GM12878 (cell line): ENCODE data around the gene TMEM150C. TPM values are rescaled to one million over a fixed set of nuclear protein-coding genes. Genes with fewer than 3 reads are reported as not detected.

Source experiments
- ATAC-seq: fragments of 200-7000 bp; cut with Tn5 transposase; 3 replicates; pipeline ENCODE4 v1.9.1; 2020; ENCODE audit warnings: mild to moderate bottlenecking, moderate library complexity
- BruUV-seq: library from RNA; stranded (reverse); fragments of 400-500 nt; replicated peaks from 2 replicates; lab custom pipeline; 2021; lab: Mats Ljungman, UMichigan
- CTCF ChIA-PET: fragments of 300-600 bp; sonication (Branson Sonifier 250); formaldehyde crosslinking; extraction: SDS; loops from one replicate; lab custom pipeline; 2021; ENCODE audit warnings: inconsistent platforms; lab: Yijun Ruan, JAX
- POLR2A ChIA-PET: fragments of 350-600 bp; formaldehyde crosslinking; extraction: SDS; loops from one replicate; lab custom pipeline; 2021; ENCODE audit warnings: inconsistent platforms; lab: Charles Lee
- RAD21 ChIA-PET: fragments of 300-600 bp; sonication (Branson Sonifier 250); formaldehyde crosslinking; loops from one replicate; lab custom pipeline; 2023; ENCODE audit warnings: antibody characterized with exemption; ENCODE audit not compliant: unreplicated experiment; lab: Charles Lee
- SMC1A ChIA-PET: fragments of 300-600 bp; sonication (Branson Sonifier 250); formaldehyde crosslinking; loops from one replicate; lab custom pipeline; 2023; ENCODE audit not compliant: unreplicated experiment, uncharacterized antibody; lab: Charles Lee
- DNase-seq: peaks from one replicate; pipeline ENCODE4 v3.0.0-alpha.2; 2011; ENCODE audit warnings: low read depth, low spot score
- FAIRE-seq: peaks from 3 replicates; lab custom pipeline; 2011; peaks lifted over from hg19 to GRCh38; lab: Jason Lieb, UNC
- H2AFZ ChIP-seq: 2 replicates; pipeline ENCODE4 v1.6.0; 2011; ENCODE audit warnings: low read depth, low read length, control low read depth; ENCODE audit not compliant: control insufficient read depth
- H3K27ac ChIP-seq: 2 replicates; pipeline ENCODE4 v1.5.1; 2011; ENCODE audit warnings: control low read depth; ENCODE audit not compliant: control insufficient read depth, insufficient read depth
- H3K27me3 ChIP-seq, 2 experiments: replicated peaks in 1 of 2; 2 replicates each; pipeline versions ENCODE4 v1.6.0 to v1.6.1; 2011; ENCODE audit warnings: low read length in 1 of 2; ENCODE audit not compliant: control insufficient read depth in 2 of 2, insufficient read depth in 2 of 2
- H3K36me3 ChIP-seq, 2 experiments: 2 replicates each; pipeline ENCODE4 v1.5.1; 2011; ENCODE audit warnings: low read length in 1 of 2; ENCODE audit not compliant: control insufficient read depth in 2 of 2, insufficient read depth in 2 of 2
- H3K4me1 ChIP-seq: 2 replicates; pipeline ENCODE4 v1.6.1; 2011; ENCODE audit warnings: mild to moderate bottlenecking, low read length, moderate library complexity, mixed read lengths; ENCODE audit not compliant: control insufficient read depth, insufficient read depth
- H3K4me2 ChIP-seq: 2 replicates; pipeline ENCODE4 v1.6.0; 2011; ENCODE audit warnings: control low read depth; ENCODE audit not compliant: control insufficient read depth, insufficient read depth
- H3K4me3 ChIP-seq: fragments of 200-600 bp; sonication (generic); 2 replicates; pipeline ENCODE4 v1.5.1; 2016
- H3K79me2 ChIP-seq: 2 replicates; pipeline ENCODE4 v1.6.0; 2011; ENCODE audit warnings: low read length; ENCODE audit not compliant: control insufficient read depth, insufficient read depth
- H3K9ac ChIP-seq: 2 replicates; pipeline ENCODE4 v1.8.0; 2011; ENCODE audit warnings: low read length, control low read depth, mixed read lengths; ENCODE audit not compliant: control insufficient read depth, insufficient read depth
- H3K9me3 ChIP-seq: replicated peaks from 3 replicates; pipeline ENCODE4 v1.5.1; 2011; ENCODE audit warnings: mild to moderate bottlenecking, low read length; ENCODE audit not compliant: control insufficient read depth, insufficient read depth
- H4K20me1 ChIP-seq: 2 replicates; pipeline ENCODE4 v1.6.0; 2011; ENCODE audit not compliant: control insufficient read depth, insufficient read depth
- BMI1 ChIP-seq: fragments of 450-650 bp; IDR thresholded peaks from 2 replicates; pipeline ENCODE4 v1.6.1; 2016; ENCODE audit warnings: mild to moderate bottlenecking, moderate library complexity, borderline replicate concordance
- GABPA ChIP-seq: IDR thresholded peaks from 2 replicates; pipeline ENCODE4 v1.6.1; 2014; ENCODE audit warnings: antibody characterized with exemption, low read depth, mild to moderate bottlenecking, inconsistent platforms
- HDGF ChIP-seq: fragments of 450-650 bp; IDR thresholded peaks from 2 replicates; pipeline ENCODE4 v1.6.1; 2016; ENCODE audit warnings: antibody characterized with exemption
- JUND ChIP-seq: IDR thresholded peaks from 2 replicates; pipeline ENCODE4 v1.6.1; 2012; ENCODE audit warnings: low read depth, mild to moderate bottlenecking, low read length, improper control_type of control experiment, moderate library complexity
- KLF5 ChIP-seq: fragments of 450-650 bp; IDR thresholded peaks from 2 replicates; pipeline ENCODE4 v1.6.1; 2014; ENCODE audit warnings: mild to moderate bottlenecking; ENCODE audit not compliant: partially characterized antibody
- NR2C1 ChIP-seq: fragments of 450-650 bp; IDR thresholded peaks from 2 replicates; pipeline ENCODE4 v1.6.1; 2017; ENCODE audit warnings: antibody characterized with exemption, mild to moderate bottlenecking, moderate library complexity
- NR2F1 ChIP-seq: fragments of 450-650 bp; conservative IDR thresholded peaks from 2 replicates; pipeline ENCODE4 v1.6.1; 2017; ENCODE audit warnings: mild to moderate bottlenecking
- NRF1 ChIP-seq: conservative IDR thresholded peaks from 2 replicates; pipeline ENCODE4 v1.6.1; 2011; ENCODE audit warnings: mild to moderate bottlenecking, low read depth, low read length, improper control_type of control experiment
- PAX8 ChIP-seq: fragments of 450-650 bp; IDR thresholded peaks from 2 replicates; pipeline ENCODE4 v1.6.1; 2017; ENCODE audit warnings: mild to moderate bottlenecking, moderate library complexity
- POU2F2 ChIP-seq: IDR thresholded peaks from 3 replicates; pipeline ENCODE4 v1.6.1; 2011; ENCODE audit warnings: low read depth, mild to moderate bottlenecking, low read length, borderline replicate concordance
- RAD51 ChIP-seq: fragments of 450-650 bp; IDR thresholded peaks from 2 replicates; pipeline ENCODE4 v1.6.1; 2016; ENCODE audit warnings: moderate library complexity, mild to moderate bottlenecking, inconsistent platforms
- SIX5 ChIP-seq: IDR thresholded peaks from 2 replicates; pipeline ENCODE4 v1.6.1; 2011; ENCODE audit warnings: mild to moderate bottlenecking, low read depth, low read length, moderate library complexity; ENCODE audit not compliant: severe bottlenecking
- SPI1 ChIP-seq: IDR thresholded peaks from 2 replicates; pipeline ENCODE4 v1.6.1; 2011; ENCODE audit warnings: low read depth, mild to moderate bottlenecking, low read length, moderate library complexity, borderline replicate concordance; ENCODE audit not compliant: insufficient read depth
- STAT1 ChIP-seq: fragments of 450-650 bp; conservative IDR thresholded peaks from 2 replicates; pipeline ENCODE4 v1.6.1; 2014; ENCODE audit warnings: antibody characterized with exemption, mild to moderate bottlenecking
- TCF3 ChIP-seq: IDR thresholded peaks from 2 replicates; pipeline ENCODE4 v1.6.1; 2012; ENCODE audit warnings: low read depth, mild to moderate bottlenecking, low read length, borderline replicate concordance; ENCODE audit not compliant: insufficient read depth
- ZNF217 ChIP-seq: fragments of 450-650 bp; IDR thresholded peaks from 2 replicates; pipeline ENCODE4 v1.6.1; 2017; ENCODE audit warnings: antibody characterized with exemption, mild to moderate bottlenecking
- ZNF274 ChIP-seq: IDR thresholded peaks from one replicate; pipeline ENCODE4 v1.8.0; 2011; ENCODE audit not compliant: insufficient read length, insufficient read depth
- ZSCAN29 ChIP-seq: fragments of 450-650 bp; IDR thresholded peaks from 2 replicates; pipeline ENCODE4 v1.6.1; 2017; ENCODE audit warnings: mild to moderate bottlenecking, moderate library complexity
- WGBS: methylation state at CpG from one replicate; pipeline ENCODE4 v1.1.6; 2016; ENCODE audit warnings: low lambda C conversion rate; ENCODE audit not compliant: insufficient replicate concordance, insufficient coverage; ENCODE audit errors: missing lambda C conversion rate; 5-methylcytosine and 5-hydroxymethylcytosine counted together
- in situ Hi-C: fragments of 300-500 bp; cut with MboI; formaldehyde crosslinking; loops from 9 replicates; pipeline ENCODE4 v1.14.3; 2018; ENCODE audit warnings: mixed read lengths
- intact Hi-C: fragments of 100-400 bp; cut with micrococcal nuclease; formaldehyde crosslinking; loops from one replicate; pipeline ENCODE4 v1.14.2; 2022; ENCODE audit not compliant: unreplicated experiment
- polyA plus RNA-seq, 11 experiments: library from polyadenylated mRNA; depleted of rRNA in 4 of 11; unstranded in 6 of 11; stranded (reverse) in 5 of 11; fragments of >200 nt; fragmentation: Nextera tagmentation in 4 of 11; fragmentation: Illumina TruSeq in 1 of 11; extraction: Ambion mirVana in 4 of 11; extraction: Trizol in 1 of 11; gene quantifications; 1 replicate in 1 of 11; 2 replicates in 10 of 11; pipeline versions ENCODE4 v1.2.1 to v1.2.3, GENCODE V29; 2011 to 2016; ENCODE audit warnings: inconsistent platforms in 2 of 11, missing spikeins in 2 of 11, low read depth in 1 of 11
- total RNA-seq, 4 experiments: library from RNA; depleted of rRNA in 3 of 4; stranded (reverse); fragments of >200 nt in 3 of 4; fragmentation: Illumina TruSeq in 1 of 4; extraction: Trizol in 1 of 4; gene quantifications; 2 replicates each; pipeline versions ENCODE4 v1.2.1 to v1.2.3, GENCODE V29; 2013 to 2021
- TF ChIP-seq, protein P1 (sequence below): fragments of 450-650 bp; IDR thresholded peaks from 2 replicates; pipeline ENCODE4 v1.6.1; 2017; ENCODE audit warnings: antibody characterized with exemption, mild to moderate bottlenecking, moderate library complexity

Gene TMEM150C
- total and polyA plus RNA-seq, 10 of the 15 experiments (the other 5 are each of a cell fraction or from before 2014, with no cell fraction given), result 0.04 to 0.78 (median 0.13) TPM; not detected in 2

DNA sequence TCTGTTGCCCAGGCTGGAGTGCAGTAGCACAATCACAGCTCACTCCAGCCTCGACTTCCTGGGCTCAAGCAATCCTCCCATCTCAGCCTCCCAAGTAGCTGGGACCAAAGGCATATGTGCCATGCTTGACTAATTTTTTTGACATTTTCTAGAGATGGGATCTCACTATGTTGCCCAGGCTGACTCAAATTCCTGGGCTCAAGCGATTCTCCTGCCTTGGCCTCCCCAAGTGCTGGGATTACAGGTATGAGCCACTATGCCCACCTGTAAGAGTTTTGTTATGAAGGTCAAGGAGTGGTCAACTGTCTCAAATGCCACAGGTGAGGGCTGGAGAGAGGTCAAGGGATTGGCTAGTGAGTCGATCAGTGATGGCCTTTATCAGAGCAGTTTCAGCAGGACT is 32.5 kb downstream of the TMEM150C start:
- BruUV-seq, result no TSS peak
- Histone ChIP-seq H3K9me3 (no peaks in the 10 kb centered on the region), H3K4me1 (no peaks in the 10 kb centered on the region), H4K20me1 (no peaks in the 10 kb centered on the region), H3K36me3 (no peaks in the 10 kb centered on the region), H3K27me3 (peaks cover 0 to 1% of the 10 kb centered on the region in 2 experiments; a peak in 1 of 4 replicates), H3K4me3 (no peak overlapping the region), H2AFZ (no peak overlapping the region), H3K9ac (no peak overlapping the region), H3K4me2 (no peak overlapping the region), H3K79me2 (no peaks in the 10 kb centered on the region), H3K27ac (no peak overlapping the region)
- SMC1A ChIA-PET, result no interaction called here
- RAD21 ChIA-PET, result no interaction called here
- ATAC-seq (no peak), FAIRE-seq (no peak), DNase-seq (no peak)
- CTCF ChIA-PET, result no interaction called here
- POLR2A ChIA-PET, result no interaction called here
- WGBS, result 6% methylated on average over 3 of the region's 3 CpGs
- in situ Hi-C loops (no loop called here), intact Hi-C loops (no loop called here)
- TF ChIP-seq POU2F2 (no peak), JUND (no peak), KLF5 (no peak), STAT1 (no peak), ZSCAN29 (no peak), ZNF274 (no peak), ZNF217 (no peak), TCF3 (no peak), GABPA (no peak), PAX8 (no peak), NR2C1 (no peak), RAD51 (no peak), BMI1 (no peak), HDGF (no peak), NR2F1 (no peak), SPI1 (no peak), SIX5 (no peak), NRF1 (no peak)
- TF ChIP-seq, protein P1, sequence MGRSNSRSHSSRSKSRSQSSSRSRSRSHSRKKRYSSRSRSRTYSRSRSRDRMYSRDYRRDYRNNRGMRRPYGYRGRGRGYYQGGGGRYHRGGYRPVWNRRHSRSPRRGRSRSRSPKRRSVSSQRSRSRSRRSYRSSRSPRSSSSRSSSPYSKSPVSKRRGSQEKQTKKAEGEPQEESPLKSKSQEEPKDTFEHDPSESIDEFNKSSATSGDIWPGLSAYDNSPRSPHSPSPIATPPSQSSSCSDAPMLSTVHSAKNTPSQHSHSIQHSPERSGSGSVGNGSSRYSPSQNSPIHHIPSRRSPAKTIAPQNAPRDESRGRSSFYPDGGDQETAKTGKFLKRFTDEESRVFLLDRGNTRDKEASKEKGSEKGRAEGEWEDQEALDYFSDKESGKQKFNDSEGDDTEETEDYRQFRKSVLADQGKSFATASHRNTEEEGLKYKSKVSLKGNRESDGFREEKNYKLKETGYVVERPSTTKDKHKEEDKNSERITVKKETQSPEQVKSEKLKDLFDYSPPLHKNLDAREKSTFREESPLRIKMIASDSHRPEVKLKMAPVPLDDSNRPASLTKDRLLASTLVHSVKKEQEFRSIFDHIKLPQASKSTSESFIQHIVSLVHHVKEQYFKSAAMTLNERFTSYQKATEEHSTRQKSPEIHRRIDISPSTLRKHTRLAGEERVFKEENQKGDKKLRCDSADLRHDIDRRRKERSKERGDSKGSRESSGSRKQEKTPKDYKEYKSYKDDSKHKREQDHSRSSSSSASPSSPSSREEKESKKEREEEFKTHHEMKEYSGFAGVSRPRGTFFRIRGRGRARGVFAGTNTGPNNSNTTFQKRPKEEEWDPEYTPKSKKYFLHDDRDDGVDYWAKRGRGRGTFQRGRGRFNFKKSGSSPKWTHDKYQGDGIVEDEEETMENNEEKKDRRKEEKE, result no peak
